Right lobe of liver (tissue), 4 donors: ENCODE data around the gene PLXNB3.

Source experiments
- POLR2A ChIP-seq: fragments of 450-650 bp; IDR thresholded peaks from one replicate; pipeline ENCODE4 v1.6.1; 2017; ENCODE audit warnings: antibody characterized with exemption, mild to moderate bottlenecking
- TF ChIP-seq, protein P1 (sequence below), 4 donors: fragments of 200-600 bp in 3 of 4; fragments of 450-650 bp in 1 of 4; IDR thresholded peaks; one replicate each; pipeline versions ENCODE4 v1.5.1 to v1.8.0; 2016 to 2022; ENCODE audit warnings: antibody characterized with exemption in 4 of 4, mild to moderate bottlenecking in 2 of 4
- donor health status: DM: no; HTN: no; CAD: no.
- donor health status: DM: no; HTN: no; CAD: no.
- donor health status: DM: no; HTN: yes; CAD: no.

DNA sequence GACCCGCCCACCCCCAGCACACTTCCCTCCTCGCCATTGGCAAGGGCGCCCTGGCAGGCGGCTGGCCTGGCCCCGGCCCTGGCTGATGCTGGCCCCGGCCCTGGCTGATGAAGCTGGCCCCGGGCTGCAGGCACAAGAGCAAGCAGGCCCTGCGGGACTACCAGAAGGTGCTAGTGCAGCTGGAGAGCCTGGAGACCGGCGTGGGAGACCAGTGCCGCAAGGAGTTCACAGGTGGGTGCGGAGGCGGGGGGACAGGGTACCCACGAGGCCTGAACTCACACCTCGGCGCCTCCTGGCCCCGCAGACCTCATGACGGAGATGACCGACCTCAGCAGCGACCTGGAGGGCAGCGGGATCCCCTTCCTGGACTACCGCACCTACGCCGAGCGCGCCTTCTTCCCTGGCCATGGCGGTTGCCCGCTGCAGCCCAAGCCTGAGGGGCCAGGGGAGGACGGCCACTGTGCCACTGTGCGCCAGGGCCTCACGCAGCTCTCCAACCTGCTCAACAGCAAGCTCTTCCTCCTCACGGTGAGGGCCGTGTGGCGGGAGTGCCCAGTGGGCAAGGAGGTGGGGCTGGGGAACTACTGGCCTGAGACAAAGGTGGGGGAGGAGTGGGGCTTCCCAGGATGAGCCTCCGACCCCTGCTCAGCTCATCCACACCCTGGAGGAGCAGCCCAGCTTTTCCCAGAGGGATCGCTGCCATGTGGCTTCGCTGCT is 10.7 kb downstream of the PLXNB3 start:
- TF ChIP-seq, protein P1, sequence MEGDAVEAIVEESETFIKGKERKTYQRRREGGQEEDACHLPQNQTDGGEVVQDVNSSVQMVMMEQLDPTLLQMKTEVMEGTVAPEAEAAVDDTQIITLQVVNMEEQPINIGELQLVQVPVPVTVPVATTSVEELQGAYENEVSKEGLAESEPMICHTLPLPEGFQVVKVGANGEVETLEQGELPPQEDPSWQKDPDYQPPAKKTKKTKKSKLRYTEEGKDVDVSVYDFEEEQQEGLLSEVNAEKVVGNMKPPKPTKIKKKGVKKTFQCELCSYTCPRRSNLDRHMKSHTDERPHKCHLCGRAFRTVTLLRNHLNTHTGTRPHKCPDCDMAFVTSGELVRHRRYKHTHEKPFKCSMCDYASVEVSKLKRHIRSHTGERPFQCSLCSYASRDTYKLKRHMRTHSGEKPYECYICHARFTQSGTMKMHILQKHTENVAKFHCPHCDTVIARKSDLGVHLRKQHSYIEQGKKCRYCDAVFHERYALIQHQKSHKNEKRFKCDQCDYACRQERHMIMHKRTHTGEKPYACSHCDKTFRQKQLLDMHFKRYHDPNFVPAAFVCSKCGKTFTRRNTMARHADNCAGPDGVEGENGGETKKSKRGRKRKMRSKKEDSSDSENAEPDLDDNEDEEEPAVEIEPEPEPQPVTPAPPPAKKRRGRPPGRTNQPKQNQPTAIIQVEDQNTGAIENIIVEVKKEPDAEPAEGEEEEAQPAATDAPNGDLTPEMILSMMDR (IDR thresholded peaks at IDR 0.05), result no peak
- TF ChIP-seq POLR2A, result no peak
